Measurements from ENCODE around the gene SHROOM1.
A peak's percentile ranks its signal among the peaks of the same experiment; 100 is the strongest.
"Not testable (repeated sequence)": the region's sequence is repeated elsewhere in the genome, so short reads cannot be mapped to it uniquely, and the experiment has no call there.

The SHROOM1 gene

GRCh38 chr5:132824426-132824825, 6.0 kb downstream of the SHROOM1 start:
- DNase-seq: no peak

GRCh38 chr5:132823481-132824050, 6.9 kb downstream of the SHROOM1 start:
- no peak for DNase-seq

- DNase-seq: no peak
Measured at GRCh38 chr5:132822650-132823480, 7.6 kb downstream of the SHROOM1 start.

- no peak for DNase-seq
Measured at GRCh38 chr5:132821791-132822190, 8.7 kb downstream of the SHROOM1 start.

GRCh38 chr5:132821350-132821749, 9.1 kb downstream of the SHROOM1 start:
- DNase-seq: no peak

GRCh38 chr5:132820162-132820754, 10.2 kb downstream of the SHROOM1 start:
- peak; percentile 88 for DNase-seq

- no peak for DNase-seq
Measured at GRCh38 chr5:132819468-132819867, 11.0 kb downstream of the SHROOM1 start.

GRCh38 chr5:132817011-132817410, 13.4 kb downstream of the SHROOM1 start:
- DNase-seq: no peak

- DNase-seq: no peak
Measured at GRCh38 chr5:132816554-132816953, 13.9 kb downstream of the SHROOM1 start.

GRCh38 chr5:132816083-132816482, 14.4 kb downstream of the SHROOM1 start:
- DNase-seq: no peak

GRCh38 chr5:132815454-132815853, 15.0 kb downstream of the SHROOM1 start:
- DNase-seq: no peak

GRCh38 chr5:132814503-132815294, 15.7 kb downstream of the SHROOM1 start:
- DNase-seq: no peak

- DNase-seq: no peak
Measured at GRCh38 chr5:132813599-132814502, 16.6 kb downstream of the SHROOM1 start.

- no peak for DNase-seq
Measured at GRCh38 chr5:132812781-132813598, 17.5 kb downstream of the SHROOM1 start, which contains the start of gene SOWAHA. Gene SOWAHA (plus strand): TSS chr5:132813302. CDS start chr5:132813622, 320 bp downstream.

GRCh38 chr5:132812123-132812765, 18.2 kb downstream of the SHROOM1 start:
- no peak for DNase-seq

- DNase-seq: no peak
Measured at GRCh38 chr5:132810605-132811004, 19.8 kb downstream of the SHROOM1 start.

- no peak for DNase-seq
Measured at GRCh38 chr5:132808866-132809265, 21.6 kb downstream of the SHROOM1 start.

- no peak for DNase-seq
Measured at GRCh38 chr5:132808448-132808847, 22.0 kb downstream of the SHROOM1 start.

- DNase-seq: no peak
Measured at GRCh38 chr5:132807163-132807838, 23.1 kb downstream of the SHROOM1 start.

GRCh38 chr5:132806804-132807162, 23.7 kb downstream of the SHROOM1 start:
- not testable (repeated sequence) for DNase-seq
